Adipose tissue (tissue), 3 donors: ENCODE data around the gene EXD2. TPM values are rescaled to one million over a fixed set of nuclear protein-coding genes. Genes with fewer than 3 reads are reported as not detected.
"Not testable (repeated sequence)": the region's sequence is repeated elsewhere in the genome, so short reads cannot be mapped to it uniquely, and the experiment has no call there.

Source experiments
- H3K27ac ChIP-seq: one replicate; pipeline ENCODE4 v1.5.1; 2013; ENCODE audit warnings: low read depth, low read length
- WGBS, 3 donors: extraction: QIAGEN DNeasy Blood & Tissue Kit; methylation state at CpG; one replicate each; pipeline ENCODE4 v1.1.7; 2013; 5-methylcytosine and 5-hydroxymethylcytosine counted together
- polyA plus RNA-seq, 3 donors: library from polyadenylated mRNA; stranded (reverse); fragments of 200-250 nt; gene quantifications; one replicate each; pipeline ENCODE4 v1.2.3, GENCODE V29; 2013
- donor health status: healthy with polysubstance abuse.
- donor health status: Bipolar disorder and iron deficiency.
- donor health status: healthy.

Gene EXD2
- polyA plus RNA-seq, 3 donors: 5.8 to 18.5 (median 11.1) TPM

DNA sequence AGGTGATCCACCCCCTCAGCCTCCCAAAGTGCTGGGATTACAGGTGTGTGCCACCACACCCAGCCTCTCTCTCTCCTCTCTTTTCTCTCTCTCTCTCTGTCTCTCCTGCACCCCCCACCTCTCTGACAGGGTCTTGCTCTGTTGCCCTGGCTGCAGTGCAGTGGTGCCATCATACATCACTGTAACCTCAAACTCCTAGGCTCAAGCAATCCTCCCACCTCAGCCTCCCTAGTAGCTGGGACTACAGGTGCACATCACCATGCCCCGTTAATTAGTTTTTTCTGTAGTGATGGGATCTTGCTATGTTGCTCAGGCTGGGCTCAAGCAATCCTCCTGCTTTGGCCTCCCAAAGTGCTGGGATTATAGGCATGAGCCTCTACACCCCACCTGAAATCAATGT is 8.7 kb upstream of the EXD2 start:
- 89 to 94% (median 93%) methylated on average over 1 of the region's 1 CpG for WGBS, 3 donors
- H3K27ac ChIP-seq: not testable (repeated sequence)

DNA sequence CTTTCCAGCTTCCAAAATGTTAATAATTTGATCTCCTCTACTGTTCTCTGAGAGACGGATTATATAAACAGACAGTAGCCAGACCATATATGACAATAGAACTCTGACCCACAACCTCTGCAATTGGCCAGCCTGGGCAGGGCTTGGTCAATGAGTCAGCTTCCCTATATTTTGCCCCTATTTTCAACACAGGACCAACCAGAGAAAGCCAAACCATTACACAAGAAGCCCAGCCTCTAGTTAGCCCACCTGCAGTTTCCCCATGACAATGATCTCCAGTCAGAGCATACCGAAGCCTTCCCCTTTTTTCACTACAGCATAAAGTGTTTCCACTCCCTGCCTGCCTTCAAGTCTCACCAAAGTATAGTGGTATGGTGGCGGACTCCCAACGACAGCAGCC is 7.6 kb upstream of the EXD2 start:
- H3K27ac ChIP-seq: no peak overlapping the region
- 59 to 74% (median 63%) methylated on average over 4 of the region's 4 CpGs for WGBS, 3 donors

DNA sequence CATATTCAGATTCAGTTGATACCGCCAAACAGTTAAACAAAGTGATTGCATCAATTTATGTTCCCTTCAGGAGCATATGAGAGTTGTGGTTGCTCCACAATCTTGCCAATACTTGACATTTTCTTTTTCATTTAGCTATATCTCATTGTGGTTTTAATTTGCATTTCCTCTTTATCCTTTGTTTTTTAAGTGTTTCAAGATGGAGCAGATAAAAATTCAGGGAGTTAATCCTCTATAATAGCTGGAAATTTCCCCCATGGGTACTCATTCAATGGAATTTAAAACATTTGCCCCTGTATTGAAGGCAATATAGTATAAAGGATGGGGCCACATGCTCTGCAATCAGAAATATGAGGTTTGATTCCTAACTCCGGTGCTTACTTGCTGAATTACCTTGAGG is 1.1 kb upstream of the EXD2 start:
- H3K27ac ChIP-seq: no peak overlapping the region
- 80 to 95% (median 82%) methylated on average over 2 of the region's 2 CpGs for WGBS, 3 donors

- no peak overlapping the region for H3K27ac ChIP-seq
- 75 to 96% (median 92%) methylated on average over 5 of the region's 5 CpGs for WGBS, 3 donors
Observed at GRCh38 chr14:69193721-69194120, 2.4 kb downstream of the EXD2 start.

- no peak overlapping the region for H3K27ac ChIP-seq
- WGBS, 3 donors: 89 to 95% (median 92%) methylated on average over 10 of the region's 10 CpGs
Observed at GRCh38 chr14:69199786-69200185, 8.5 kb downstream of the EXD2 start.

DNA sequence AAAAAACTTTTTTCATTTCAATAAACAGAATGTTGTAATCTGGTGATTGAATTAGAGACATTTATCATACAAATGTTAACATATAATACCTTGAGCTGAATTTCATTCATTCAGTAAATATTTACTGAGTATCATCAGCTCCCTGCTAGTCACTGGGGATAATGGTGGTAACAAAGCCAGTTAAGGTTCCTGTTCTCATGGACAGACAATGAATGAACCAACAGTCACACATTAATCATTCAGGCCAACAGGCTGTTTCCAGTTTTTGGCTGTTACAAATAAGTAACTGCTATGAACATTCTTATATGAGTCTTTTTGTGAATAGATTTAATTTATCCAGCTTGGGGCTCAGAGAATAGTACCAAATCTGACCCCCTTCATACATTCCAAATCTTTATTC is 13.5 kb downstream of the EXD2 start:
- no peak overlapping the region for H3K27ac ChIP-seq

DNA sequence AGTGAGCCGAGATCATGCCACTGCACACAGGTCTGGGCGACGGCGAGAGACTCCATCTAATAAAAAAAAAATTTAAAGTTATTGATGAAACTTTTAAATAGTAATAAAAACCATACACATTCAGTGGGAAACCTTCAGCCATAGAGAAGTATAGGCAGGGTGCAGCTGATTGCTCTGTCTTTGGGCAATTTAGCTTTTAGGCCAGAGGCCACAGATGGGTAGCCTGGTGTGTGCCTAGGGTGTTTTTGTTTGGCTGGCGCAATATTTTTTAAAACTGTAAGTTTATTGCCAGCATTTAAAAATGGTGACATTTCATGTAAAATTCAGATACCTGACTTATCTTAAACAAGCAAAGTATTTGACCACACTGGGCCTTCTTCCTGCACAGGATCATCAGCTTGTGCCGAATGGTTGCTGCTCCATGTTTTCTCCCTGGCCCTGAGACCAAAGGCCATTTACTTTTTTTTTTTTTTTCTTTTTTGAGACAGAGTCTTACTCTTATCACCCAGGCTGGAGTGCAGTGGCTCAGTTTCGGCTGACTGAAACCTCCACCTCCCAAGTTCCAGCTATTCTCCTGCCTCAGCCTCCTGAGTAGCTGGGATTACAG is 16.2 kb downstream of the EXD2 start:
- no peak overlapping the region for H3K27ac ChIP-seq
- 88 to 98% (median 97%) methylated on average over 7 of the region's 7 CpGs for WGBS, 3 donors

- 85 to 87% (median 85%) methylated on average over 5 of the region's 5 CpGs for WGBS, 3 donors
- no peak overlapping the region for H3K27ac ChIP-seq
Observed at GRCh38 chr14:69208666-69209065, 17.4 kb downstream of the EXD2 start.

DNA sequence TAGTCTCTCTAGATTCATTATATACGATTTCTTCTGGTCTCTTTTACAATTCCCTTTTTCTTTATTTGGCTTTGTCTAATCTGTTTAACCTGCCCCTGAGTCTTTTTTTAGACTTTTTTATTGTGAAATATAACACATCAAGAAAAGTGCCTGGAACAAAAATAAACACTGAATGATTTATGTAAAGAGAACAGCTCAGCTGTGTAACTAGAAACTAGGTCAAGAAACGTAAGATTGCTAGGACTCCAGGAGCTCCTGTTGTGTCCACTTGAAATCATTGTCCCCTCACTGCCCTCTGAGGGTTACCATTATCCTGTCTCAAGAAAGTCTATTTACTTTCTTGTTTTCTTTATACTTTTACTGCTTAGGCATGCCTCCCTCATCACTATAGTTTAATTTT is 23.1 kb downstream of the EXD2 start:
- 29 to 78% (median 68%) methylated on average over 2 of the region's 2 CpGs for WGBS, 3 donors
- no peak overlapping the region for H3K27ac ChIP-seq

DNA sequence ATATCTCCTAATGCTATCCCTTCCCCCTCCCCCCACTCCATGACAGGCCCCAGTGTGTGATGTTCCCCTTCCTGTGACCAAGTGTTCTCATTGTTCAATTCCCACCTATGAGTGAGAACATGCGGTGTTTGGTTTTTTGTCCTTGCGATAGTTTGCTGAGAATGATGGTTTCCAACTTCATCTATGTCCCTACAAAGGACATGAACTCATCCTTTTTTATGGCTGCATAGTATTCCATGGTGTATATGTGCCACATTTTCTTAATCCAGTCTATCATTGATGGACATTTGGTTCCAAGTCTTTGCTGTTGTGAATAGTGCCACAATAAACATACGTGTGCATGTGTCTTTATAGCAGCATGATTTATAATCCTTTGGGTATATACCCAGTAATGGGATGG is 26.4 kb downstream of the EXD2 start:
- not testable (repeated sequence) for H3K27ac ChIP-seq
- WGBS, 3 donors: 95 to 100% (median 100%) methylated on average over 1 to 2 of the region's 3 CpGs

DNA sequence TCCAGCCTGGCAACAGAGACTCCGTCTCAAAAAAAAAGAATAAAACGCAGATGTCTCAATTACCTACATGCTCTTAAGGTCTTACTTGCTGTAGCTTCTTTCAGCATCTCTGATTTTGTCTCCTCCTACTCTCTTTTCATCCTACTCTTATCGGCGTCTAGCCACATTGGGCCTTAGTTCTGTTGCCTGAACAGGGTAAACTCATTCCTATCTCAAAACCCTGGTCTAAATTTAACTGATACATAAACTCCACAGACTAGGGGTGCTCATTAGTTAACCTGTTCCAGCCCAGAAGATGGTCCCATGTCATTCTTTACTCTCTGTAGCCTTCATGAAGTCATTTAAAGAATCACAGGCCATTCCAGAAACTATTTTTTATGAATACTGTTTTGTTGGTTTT is 33.6 kb downstream of the EXD2 start:
- no peak overlapping the region for H3K27ac ChIP-seq
- WGBS, 3 donors: 84 to 94% (median 92%) methylated on average over 4 of the region's 4 CpGs

DNA sequence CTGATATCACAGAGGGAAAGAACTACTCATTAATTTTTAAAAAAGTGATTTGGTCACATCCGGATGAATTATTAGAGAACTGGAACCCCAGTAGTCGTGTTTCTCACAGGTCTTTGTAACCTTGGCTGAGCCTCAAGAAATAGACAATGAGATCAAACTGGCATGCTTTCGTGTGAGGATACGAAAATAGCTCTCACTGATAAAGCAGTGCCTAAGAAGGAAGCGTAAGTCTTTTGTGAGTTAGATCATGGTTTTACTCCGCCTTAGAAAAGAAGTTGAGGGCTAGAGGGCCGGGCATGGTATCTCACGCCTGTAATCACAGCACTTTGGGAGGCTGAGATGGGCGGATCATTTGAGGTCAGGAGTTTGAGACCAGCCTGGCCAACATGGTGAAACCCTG is 34.9 kb downstream of the EXD2 start:
- no peak overlapping the region for H3K27ac ChIP-seq
- 39 to 59% (median 55%) methylated on average over 9 of the region's 9 CpGs for WGBS, 3 donors

- 90 to 100% (median 99%) methylated on average over 2 of the region's 2 CpGs for WGBS, 3 donors
- H3K27ac ChIP-seq: no peak overlapping the region
Observed at GRCh38 chr14:69226736-69227135, 35.4 kb downstream of the EXD2 start.

GRCh38 chr14:69231486-69231885 is 40.2 kb downstream of the EXD2 start:
- H3K27ac ChIP-seq: no peak overlapping the region
- WGBS, 3 donors: 43 to 63% (median 59%) methylated on average over 2 of the region's 2 CpGs

GRCh38 chr14:69232388-69232787 is 41.1 kb downstream of the EXD2 start:
- 89 to 97% (median 90%) methylated on average over 3 of the region's 3 CpGs for WGBS, 3 donors
- no peak overlapping the region for H3K27ac ChIP-seq

GRCh38 chr14:69234106-69234505 is 42.8 kb downstream of the EXD2 start:
- no peak overlapping the region for H3K27ac ChIP-seq

DNA sequence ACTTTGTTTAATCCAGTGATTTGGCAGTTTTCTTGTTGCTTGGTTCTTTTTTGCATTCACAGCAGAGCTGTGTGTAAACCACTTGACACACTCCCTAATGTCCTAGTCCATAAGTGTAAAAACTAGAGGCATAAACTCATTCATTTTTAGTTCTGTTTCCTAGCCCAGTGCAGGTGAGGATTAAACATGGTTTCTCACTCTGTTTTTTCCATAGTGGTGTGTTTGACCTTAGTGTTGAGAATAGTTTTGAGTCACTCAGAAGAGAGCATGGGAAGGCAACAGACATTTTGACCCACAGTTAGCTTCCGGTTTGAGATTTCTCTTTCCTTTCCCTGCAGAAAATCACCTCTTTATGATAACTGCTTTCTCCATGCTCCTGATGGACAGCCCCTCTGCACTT is 44.4 kb downstream of the EXD2 start:
- WGBS, 3 donors: 91 to 98% (median 95%) methylated on average over 1 of the region's 1 CpG
- no peak overlapping the region for H3K27ac ChIP-seq

GRCh38 chr14:69237142-69237541 is 45.8 kb downstream of the EXD2 start:
- whole genome bisulfite sequencing, 3 donors: 92 to 100% (median 100%) methylated on average over 1 of the region's 1 CpG
- no peak overlapping the region for H3K27ac ChIP-seq

- 89 to 92% (median 91%) methylated on average over 12 of the region's 12 CpGs for WGBS, 3 donors
- H3K27ac ChIP-seq: no peak overlapping the region
Observed at GRCh38 chr14:69237584-69237983, 46.3 kb downstream of the EXD2 start.

- WGBS, 3 donors: 89 to 93% (median 92%) methylated on average over 4 of the region's 4 CpGs
- H3K27ac ChIP-seq: no peak overlapping the region
Observed at GRCh38 chr14:69238883-69239282, 47.6 kb downstream of the EXD2 start.
